T follicular helper cell (primary cell): ENCODE results near the gene ACKR3.

Experiments
- DNase-seq: peaks from one replicate; pipeline ENCODE4 v3.0.0-alpha.2; 2020; ENCODE audit warnings: low read depth

Gene ACKR3

GRCh38 chr2:236570081-236570868 is 650 bp downstream of the ACKR3 start:
- DNase-seq = no peak

- DNase-seq = no peak
Measured at GRCh38 chr2:236571145-236571544, 1.5 kb downstream of the ACKR3 start.

DNA sequence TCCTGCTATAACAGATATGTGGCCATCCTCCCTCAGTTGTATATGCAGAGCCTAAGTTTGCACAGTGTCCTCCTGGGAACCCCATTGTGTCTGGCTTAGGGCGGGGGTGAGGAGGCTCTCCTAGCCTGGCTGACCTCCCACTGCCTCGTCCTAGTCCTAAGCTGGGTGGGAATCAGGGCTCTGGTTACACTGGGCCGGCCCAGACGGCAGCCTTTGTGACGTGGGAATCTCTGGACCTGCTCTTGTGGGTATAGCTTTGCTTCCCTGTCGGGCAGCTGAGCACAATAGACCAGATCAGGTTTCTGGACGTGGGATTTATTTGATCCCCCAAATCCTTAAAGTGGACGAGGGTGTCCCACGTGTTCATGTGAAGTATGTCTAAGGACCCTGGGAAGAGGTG is 2.9 kb downstream of the ACKR3 start:
- DNase-seq = no peak

DNA sequence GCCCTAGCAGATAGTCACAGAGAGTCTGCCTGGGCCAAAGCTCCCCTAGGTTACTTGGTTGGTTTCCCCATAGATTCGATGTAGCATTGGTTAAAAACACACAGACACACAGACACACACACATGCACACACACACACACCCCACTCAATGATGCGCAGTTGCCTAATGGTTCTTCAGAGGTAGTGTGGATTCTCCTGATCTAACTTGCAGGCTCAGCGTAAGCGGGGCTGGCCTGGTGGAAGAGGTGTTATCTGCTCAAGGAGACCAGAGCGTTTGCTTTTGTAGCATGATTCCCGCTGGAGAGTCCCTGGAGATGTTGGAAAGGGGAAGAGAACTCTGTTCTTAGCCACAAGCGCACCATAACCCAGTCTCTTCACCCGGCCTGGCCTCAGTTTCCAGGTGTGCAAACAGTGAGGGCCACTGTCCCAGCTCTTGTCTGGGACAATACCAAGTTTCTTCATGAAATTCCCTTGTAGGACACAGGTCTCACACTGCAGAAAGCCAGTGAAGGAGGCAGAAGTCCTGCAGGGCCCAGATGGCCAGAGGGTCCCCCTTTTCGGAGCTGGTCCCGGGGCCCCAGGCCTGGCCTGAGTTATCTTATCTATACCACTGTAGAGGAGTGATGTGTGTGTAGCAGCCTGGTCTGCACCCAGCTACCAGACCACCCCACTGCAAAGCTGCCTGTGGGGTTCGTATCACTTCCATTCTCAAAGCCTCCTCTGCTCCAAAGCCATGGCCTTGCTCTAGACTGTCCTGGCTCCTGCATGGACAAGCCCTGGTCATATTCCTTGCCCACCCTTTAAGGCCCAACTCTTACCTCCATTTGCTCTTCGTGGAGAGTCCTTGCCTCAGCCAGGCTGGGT is 3.7 kb downstream of the ACKR3 start:
- DNase-seq = no peak

DNA sequence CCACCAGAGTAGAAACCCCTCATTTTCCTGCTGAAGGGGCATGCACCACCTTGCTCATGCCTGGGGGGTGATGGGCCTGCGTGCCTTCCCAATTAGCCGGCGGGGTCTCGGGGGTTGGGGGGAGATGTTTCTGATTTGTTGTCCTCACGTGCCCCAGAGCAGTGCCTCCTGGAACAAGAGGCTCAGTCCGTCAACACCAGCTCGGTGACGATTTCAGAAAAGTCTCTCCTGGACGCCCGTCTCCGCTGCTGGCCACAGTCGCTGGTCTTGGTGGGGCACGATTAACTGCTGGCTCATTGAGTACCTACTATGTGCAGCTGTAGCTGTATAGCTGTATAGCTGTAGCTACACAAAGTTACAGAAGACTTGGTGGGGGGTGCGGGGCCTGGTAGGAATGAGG is 4.4 kb downstream of the ACKR3 start:
- no peak for DNase-seq

DNA sequence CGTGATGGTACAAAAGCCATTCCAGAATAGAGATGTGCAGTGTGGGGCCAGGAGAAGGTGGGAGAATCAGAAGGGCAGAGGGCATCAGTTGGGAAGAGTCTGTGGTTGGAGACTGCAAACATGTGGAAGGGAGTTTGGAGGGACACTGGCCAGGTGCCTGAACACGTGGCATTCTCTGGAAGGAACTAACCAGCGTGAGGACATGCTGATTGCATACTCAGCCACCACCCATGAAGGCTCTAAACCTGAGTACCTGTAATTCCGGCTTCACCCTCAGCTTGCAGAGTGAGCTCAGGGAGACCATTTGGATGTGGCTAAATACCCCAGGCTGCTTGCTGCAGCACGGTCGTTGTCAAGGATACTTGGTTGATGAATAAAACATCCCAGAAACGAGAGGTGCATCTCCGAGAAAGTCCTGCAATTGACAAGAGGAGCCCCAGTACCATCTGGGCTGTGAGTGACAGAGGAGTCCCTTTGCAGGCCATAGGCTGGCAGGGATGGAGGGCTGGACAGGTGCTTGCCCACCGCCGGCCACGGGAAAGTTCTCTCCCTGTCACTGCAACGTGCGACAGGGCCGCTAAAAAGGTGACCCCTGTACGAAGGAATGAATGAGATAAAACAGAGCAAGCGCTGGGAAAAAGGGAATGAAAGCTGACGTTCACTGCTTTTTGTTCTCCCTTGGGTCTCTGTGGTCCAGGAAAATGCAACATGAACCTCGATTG is 5.0 kb downstream of the ACKR3 start:
- DNase-seq = no peak

- no peak for DNase-seq
Measured at GRCh38 chr2:236575510-236575909, 5.9 kb downstream of the ACKR3 start.

GRCh38 chr2:236576087-236576486 is 6.5 kb downstream of the ACKR3 start:
- DNase-seq = no peak

GRCh38 chr2:236576953-236577352 is 7.3 kb downstream of the ACKR3 start:
- DNase-seq = no peak

GRCh38 chr2:236577481-236578410 is 8.1 kb downstream of the ACKR3 start:
- no peak for DNase-seq

DNA sequence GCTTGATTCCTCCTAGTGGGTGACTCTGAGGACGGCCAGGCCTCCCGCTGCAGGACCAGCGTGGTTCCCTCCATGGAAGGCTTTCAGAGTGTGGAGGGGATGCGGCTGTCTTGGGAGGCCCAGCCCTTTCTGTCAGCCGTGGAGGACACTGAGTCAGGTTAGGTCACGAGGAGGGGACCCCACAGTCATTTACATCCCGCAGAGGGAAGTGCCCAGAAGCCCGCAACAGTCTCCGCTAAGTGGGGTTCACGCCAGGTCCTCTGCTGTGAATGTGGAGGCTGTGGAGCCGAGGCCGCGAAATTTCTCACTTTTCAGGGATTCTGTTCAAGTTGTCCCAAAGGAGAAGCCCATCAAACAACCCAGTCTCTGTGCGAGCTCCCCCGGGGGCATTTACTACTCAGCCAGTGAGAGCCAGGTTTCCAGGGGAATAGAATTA is 8.8 kb downstream of the ACKR3 start:
- no peak for DNase-seq

GRCh38 chr2:236579048-236579745 is 9.6 kb downstream of the ACKR3 start:
- DNase-seq = no peak

DNA sequence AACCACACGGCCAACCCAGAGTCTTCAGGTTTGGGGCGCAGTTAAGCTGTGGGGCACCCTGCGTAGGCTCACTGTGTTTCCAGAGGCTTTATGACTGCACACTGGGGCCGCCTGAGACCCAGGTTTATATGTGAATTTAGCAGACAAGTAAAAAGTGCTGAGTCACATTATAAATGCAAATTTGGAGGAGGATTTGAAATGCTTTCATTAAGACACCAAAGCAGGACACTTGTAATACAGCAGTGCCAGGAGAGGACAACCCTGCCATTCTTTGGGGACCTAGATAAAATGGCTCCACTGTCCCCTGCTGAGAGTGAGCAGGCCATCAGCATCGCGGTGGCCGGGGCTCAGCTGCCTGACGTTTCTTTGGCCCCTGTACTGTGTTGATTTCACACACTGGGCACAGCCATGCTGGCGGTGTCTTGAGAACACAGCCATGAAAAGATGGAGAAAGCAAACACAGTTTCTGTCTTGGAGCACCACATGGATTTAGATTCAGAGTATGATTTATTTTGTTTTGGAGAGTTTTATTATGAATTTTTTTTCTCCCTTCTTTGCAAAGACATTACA is 10.2 kb downstream of the ACKR3 start:
- no peak for DNase-seq

DNA sequence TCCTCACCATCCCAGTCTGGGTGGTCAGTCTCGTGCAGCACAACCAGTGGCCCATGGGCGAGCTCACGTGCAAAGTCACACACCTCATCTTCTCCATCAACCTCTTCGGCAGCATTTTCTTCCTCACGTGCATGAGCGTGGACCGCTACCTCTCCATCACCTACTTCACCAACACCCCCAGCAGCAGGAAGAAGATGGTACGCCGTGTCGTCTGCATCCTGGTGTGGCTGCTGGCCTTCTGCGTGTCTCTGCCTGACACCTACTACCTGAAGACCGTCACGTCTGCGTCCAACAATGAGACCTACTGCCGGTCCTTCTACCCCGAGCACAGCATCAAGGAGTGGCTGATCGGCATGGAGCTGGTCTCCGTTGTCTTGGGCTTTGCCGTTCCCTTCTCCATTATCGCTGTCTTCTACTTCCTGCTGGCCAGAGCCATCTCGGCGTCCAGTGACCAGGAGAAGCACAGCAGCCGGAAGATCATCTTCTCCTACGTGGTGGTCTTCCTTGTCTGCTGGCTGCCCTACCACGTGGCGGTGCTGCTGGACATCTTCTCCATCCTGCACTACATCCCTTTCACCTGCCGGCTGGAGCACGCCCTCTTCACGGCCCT is 11.2 kb downstream of the ACKR3 start:
- DNase-seq = no peak

GRCh38 chr2:236581546-236581945 is 11.9 kb downstream of the ACKR3 start:
- DNase-seq = no peak

DNA sequence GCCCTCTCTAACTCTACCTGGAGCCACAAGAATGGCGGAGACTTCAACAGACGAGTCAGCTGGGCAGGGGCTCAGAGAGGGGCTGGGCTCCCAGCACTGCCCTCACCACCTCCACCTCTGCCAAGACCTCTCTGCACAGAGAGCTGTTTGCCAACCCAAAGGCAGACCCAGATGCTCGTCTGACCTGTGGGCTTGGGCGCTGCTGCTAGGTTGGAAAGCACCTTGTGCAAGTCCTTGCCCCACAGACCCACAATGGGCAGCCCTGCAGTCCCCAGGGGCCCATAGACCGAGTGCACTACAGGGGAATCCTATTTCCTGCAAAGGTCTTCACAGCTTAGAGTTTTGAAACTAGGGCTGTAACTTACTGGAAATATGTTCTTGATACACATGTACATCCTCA is 13.3 kb downstream of the ACKR3 start:
- DNase-seq = no peak

- no peak for DNase-seq
Measured at GRCh38 chr2:236583621-236584203, 14.1 kb downstream of the ACKR3 start.

- DNase-seq = no peak
Measured at GRCh38 chr2:236584521-236585384, 15.1 kb downstream of the ACKR3 start.

GRCh38 chr2:236585966-236586365 is 16.3 kb downstream of the ACKR3 start:
- DNase-seq = no peak
